Epithelial cell of esophagus (primary cell): ENCODE measurements around the gene INTS2.
"Not testable (repeated sequence)": the region's sequence is repeated elsewhere in the genome, so short reads cannot be mapped to it uniquely, and the experiment has no call there.

Source experiments
- DNase-seq: peaks from one replicate; pipeline ENCODE4 v3.0.0; 2010; ENCODE audit warnings: low read depth
- H3K4me3 ChIP-seq: 2 replicates; pipeline ENCODE4 v1.5.1; 2011; ENCODE audit warnings: mild to moderate bottlenecking, low read length, control low read depth
- TF ChIP-seq, protein P1 (sequence below): IDR thresholded peaks from 2 replicates; pipeline ENCODE4 v1.5.1; 2011; ENCODE audit warnings: low read depth, mild to moderate bottlenecking, low read length, control low read depth, inconsistent platforms; ENCODE audit not compliant: insufficient read depth; ENCODE audit errors: missing control alignments

INTS2 gene

DNA sequence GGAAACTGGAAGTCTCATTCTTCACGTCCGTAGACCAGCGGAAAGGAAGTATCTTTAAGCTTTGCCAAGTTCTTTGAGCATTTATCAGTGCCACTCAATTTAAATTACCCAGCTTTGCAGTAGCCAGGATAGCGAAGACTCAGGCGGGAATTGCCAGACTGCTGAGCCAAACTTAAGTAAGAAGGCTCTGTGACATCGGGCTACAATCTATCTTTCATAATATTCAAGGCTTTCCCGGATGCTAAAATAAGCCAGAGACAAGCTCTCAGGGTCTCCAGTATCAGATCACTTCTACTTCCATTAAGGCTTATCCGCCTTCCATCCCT, 64.0 kb downstream of the INTS2 start:
- TF ChIP-seq, protein P1, sequence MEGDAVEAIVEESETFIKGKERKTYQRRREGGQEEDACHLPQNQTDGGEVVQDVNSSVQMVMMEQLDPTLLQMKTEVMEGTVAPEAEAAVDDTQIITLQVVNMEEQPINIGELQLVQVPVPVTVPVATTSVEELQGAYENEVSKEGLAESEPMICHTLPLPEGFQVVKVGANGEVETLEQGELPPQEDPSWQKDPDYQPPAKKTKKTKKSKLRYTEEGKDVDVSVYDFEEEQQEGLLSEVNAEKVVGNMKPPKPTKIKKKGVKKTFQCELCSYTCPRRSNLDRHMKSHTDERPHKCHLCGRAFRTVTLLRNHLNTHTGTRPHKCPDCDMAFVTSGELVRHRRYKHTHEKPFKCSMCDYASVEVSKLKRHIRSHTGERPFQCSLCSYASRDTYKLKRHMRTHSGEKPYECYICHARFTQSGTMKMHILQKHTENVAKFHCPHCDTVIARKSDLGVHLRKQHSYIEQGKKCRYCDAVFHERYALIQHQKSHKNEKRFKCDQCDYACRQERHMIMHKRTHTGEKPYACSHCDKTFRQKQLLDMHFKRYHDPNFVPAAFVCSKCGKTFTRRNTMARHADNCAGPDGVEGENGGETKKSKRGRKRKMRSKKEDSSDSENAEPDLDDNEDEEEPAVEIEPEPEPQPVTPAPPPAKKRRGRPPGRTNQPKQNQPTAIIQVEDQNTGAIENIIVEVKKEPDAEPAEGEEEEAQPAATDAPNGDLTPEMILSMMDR = no peak

DNA sequence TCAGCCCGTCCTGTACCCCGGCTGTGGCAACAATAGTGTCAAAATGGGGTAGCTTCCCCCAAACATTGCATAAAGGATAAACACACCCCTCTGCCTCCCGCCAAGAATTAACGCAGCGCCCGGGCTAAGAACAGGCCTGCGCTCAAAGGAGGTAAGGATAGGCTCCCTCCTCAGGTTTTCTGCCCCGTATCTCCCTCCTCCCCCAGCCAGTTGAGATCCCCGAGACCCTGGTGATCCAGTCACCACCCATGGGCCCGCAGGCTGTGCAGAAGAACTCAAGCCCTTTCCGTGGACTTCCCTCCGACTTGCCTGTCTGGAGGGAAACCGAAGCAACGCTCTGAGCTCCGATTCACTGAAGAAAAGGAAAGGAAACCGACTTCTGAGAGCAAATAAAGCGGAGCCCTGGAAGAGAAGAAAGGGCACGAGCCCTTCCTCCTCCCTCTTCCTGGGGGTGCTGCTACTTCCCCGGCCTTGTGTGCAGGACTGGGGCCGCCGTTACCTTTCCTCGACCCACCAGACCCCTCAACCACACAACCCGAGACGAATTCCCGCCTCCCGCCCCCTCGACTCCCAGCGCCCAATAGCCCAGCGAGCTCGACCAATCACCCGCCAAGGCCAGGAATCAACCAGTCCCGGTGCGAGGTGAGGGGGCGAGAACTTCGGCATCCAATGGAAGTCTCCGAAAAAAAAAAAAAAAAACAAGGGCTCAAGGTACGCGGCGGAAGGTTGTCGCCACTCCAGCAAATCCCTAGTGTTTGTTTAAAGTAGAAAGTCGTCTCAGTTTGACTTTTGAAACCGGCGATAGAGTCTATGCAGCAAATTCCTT, 64.6 kb downstream of the INTS2 start, which contains the start of gene BRIP1:
Gene BRIP1, minus strand, starts transcription at position 554 of the 826 bp plus-strand sequence. CDS start 1,989 bp downstream, outside the sequence.
- TF ChIP-seq, protein P1 = no peak
- H3K4me3 ChIP-seq = peak within 1 kb of the TSS; percentile 79

More for the DNA sequence above, 64.0 kb downstream of the INTS2 start:
- H3K4me3 ChIP-seq = peak overlapping the region; percentile 79
- DNase-seq = no peak

DNA sequence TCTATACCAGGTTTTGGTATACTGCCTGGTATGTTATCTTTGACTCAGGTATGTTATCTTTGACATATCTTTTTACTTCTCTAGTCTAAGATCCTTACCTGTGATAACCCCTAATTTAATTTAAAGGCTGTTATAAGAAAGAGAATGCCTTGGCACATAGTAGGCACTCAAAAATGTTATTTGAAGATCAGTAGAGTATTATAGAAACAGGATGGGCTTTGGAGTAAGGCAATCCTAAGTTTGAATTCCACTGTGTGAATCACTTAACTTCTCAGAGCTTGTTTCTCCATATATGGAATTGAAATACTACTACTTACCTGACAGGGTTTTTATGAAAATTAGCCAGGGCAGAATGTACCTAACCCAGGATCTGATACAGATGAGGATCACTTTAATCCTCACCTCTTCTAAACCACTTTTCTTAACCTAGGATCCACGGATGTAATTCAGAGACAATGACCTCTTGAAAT, 65.6 kb downstream of the INTS2 start:
- TF ChIP-seq, protein P1 = no peak
- H3K4me3 ChIP-seq = peak overlapping the region; percentile 79
- peak; percentile 52 for DNase-seq

More for the DNA sequence above, 64.6 kb downstream of the INTS2 start, which contains the start of gene BRIP1:
- DNase-seq = peak; percentile 95

DNA sequence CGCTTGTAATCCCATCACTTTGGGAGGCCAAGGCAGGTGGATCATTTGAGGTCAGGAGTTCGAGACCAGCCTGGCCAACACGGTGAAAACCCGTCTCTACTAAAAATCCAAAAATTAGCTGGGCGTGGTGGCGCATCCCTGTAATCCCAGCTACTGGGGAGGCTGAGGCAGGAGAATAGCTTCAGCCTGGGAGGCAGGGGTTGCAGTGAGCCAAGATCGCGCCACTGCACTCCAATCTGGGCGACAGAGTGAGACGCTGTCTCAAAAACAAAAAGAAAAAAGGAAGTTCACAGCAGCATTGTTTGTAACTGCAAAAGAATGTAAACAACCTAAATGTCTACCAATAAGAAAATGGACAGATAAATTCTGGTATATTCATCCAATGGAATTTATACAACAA, 67.4 kb downstream of the INTS2 start:
- H3K4me3 ChIP-seq, DNase-seq: not testable (repeated sequence)

DNA sequence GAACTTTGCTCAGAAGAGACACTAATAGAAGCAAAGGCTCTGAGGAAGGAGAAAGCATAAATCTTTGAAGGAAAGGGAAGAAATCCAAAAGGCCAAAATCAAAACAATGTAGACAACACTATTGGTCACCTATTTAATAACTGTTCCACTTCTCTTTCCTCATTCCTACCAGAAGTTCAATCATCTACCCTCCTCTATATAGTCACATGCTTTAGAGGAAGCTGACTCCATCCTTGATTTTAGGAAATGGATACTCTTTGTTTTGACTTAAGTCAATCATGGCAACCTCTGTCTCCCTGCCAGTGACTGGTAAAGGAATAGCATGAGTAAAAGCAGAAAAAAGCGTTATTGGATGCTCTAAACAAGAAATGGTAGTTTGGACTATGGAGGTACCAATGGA, 71.7 kb downstream of the INTS2 start:
- TF ChIP-seq, protein P1 = no peak
- DNase-seq = no peak
- no peak overlapping the region for H3K4me3 ChIP-seq

DNA sequence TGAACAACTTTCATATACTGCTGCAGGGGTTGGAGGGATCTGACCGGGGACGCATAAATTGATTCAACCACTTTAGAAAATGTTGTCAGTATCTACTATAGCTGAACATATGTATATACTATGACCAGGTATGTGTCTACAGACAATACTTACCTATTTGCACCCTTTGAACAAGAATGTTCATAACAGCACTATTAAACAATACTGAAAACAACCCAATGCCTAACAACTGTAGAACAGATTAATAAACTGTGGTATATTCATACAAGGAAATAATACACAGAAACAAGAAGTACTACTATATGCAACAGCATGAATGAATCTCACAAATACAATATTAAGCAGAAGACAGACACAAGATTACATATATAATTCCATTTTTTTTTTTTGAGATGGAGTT, 74.9 kb downstream of the INTS2 start:
- no peak overlapping the region for H3K4me3 ChIP-seq
- DNase-seq = no peak
- TF ChIP-seq, protein P1 = no peak

DNA sequence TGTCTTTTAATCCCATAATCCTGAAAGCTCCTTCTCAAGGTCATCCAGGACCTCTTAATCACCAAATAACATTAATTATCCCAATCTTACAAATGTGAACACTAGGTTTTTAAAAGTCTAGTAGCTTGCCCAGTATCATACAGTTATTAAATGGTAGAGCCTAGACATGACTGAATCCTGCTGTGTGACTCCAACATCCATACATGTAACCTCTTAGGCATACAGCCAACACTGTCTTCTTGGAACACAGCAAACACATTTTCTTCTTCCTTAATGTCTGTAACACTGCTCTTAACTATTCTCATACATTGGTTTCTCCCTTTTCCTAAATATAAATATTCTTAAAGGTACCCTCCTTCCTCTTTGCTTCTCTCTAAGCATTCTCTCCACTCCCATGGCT, 78.1 kb downstream of the INTS2 start:
- no peak overlapping the region for H3K4me3 ChIP-seq
- peak; percentile 11 for DNase-seq
- TF ChIP-seq, protein P1 = no peak
